MCF 10A (cell line): ENCODE measurements around the gene R3HDM4. TPM values are rescaled to one million over a fixed set of nuclear protein-coding genes. Genes with fewer than 3 reads are reported as not detected.

Source experiments
- BruUV-seq: library from RNA; stranded (reverse); fragments of 400-500 nt; replicated peaks from 2 replicates; lab custom pipeline; 2021; lab: Mats Ljungman, UMichigan
- CTCF ChIA-PET: fragments of 300-600 bp; sonication (Branson Sonifier 250); formaldehyde crosslinking; extraction: SDS; loops from one replicate; lab custom pipeline; 2021; ENCODE audit warnings: antibody characterized with exemption, inconsistent platforms; lab: Yijun Ruan, JAX
- POLR2A ChIA-PET: fragments of 300-600, 350-650 bp; sonication (Branson Sonifier 250); formaldehyde crosslinking; extraction: SDS; loops from one replicate; lab custom pipeline; 2020; ENCODE audit warnings: antibody characterized with exemption, inconsistent platforms; lab: Yijun Ruan, JAX
- DNase-seq: peaks from one replicate; pipeline ENCODE4 v3.0.0-alpha.2; 2018; ENCODE audit not compliant: unreplicated experiment
- H3K27ac Mint-ChIP-seq: one replicate; pipeline ENCODE4 v1.8.0; 2022; ENCODE audit warnings: mild to moderate bottlenecking, low read depth, mixed read lengths; ENCODE audit not compliant: unreplicated experiment
- H3K27me3 Mint-ChIP-seq: one replicate; pipeline ENCODE4 v1.8.0; 2022; ENCODE audit warnings: mixed read lengths; ENCODE audit not compliant: insufficient read depth, unreplicated experiment
- H3K36me3 Mint-ChIP-seq: one replicate; pipeline ENCODE4 v1.8.0; 2022; ENCODE audit warnings: mild to moderate bottlenecking, moderate library complexity, mixed read lengths; ENCODE audit not compliant: insufficient read depth, unreplicated experiment
- H3K4me1 Mint-ChIP-seq: one replicate; pipeline ENCODE4 v1.8.0; 2022; ENCODE audit warnings: mixed read lengths; ENCODE audit not compliant: insufficient read depth, unreplicated experiment
- H3K4me3 Mint-ChIP-seq: one replicate; pipeline ENCODE4 v1.8.0; 2022; ENCODE audit warnings: mild to moderate bottlenecking, moderate library complexity, mixed read lengths; ENCODE audit not compliant: unreplicated experiment
- H3K9me3 Mint-ChIP-seq: one replicate; pipeline ENCODE4 v1.8.0; 2022; ENCODE audit warnings: mixed read lengths; ENCODE audit not compliant: unreplicated experiment
- CTCF ChIP-seq: fragments of 200-600 bp; IDR thresholded peaks from one replicate; pipeline ENCODE4 v1.8.0; 2022; ENCODE audit warnings: antibody characterized with exemption, mild to moderate bottlenecking; ENCODE audit not compliant: unreplicated experiment
- intact Hi-C: fragments of 100-400 bp; cut with micrococcal nuclease; formaldehyde crosslinking; loops from 2 replicates; pipeline ENCODE4 v1.14.1; 2022
- total RNA-seq: library from RNA; stranded (reverse); gene quantifications from 2 replicates; pipeline ENCODE4 v1.2.3, GENCODE V29; 2022

The R3HDM4 gene
- total RNA-seq, 1 experiment from 2014 or later, result 73.6 TPM

GRCh38 chr19:919199-920050, 6.4 kb upstream of the R3HDM4 start:
- DNase-seq, result no peak
- no TSS peak for BruUV-seq
- no peak for TF ChIP-seq CTCF
- no peaks in the 10 kb centered on the region for H3K4me1 Mint-ChIP-seq
- H3K4me3 Mint-ChIP-seq, result no peak overlapping the region
- no peaks in the 10 kb centered on the region for H3K27me3 Mint-ChIP-seq
- CTCF ChIA-PET, result interaction anchor here (0.5 to 1.3 kb wide), 2 partner anchors 63 to 65 kb away, joined by 3 to 4 read pairs; no protein-coding TSS in a partner anchor
- H3K9me3 Mint-ChIP-seq, result no peaks in the 10 kb centered on the region
- H3K36me3 Mint-ChIP-seq, result no peaks in the 10 kb centered on the region
- no peak overlapping the region for H3K27ac Mint-ChIP-seq
- POLR2A ChIA-PET, result no interaction called here
- intact Hi-C loops, result no loop called here

GRCh38 chr19:918481-919198, 5.6 kb upstream of the R3HDM4 start:
- POLR2A ChIA-PET, result interaction anchor here (0.9 kb wide), 1 partner anchor 62 kb away, joined by 3 read pairs; no protein-coding TSS in a partner anchor
- H3K27ac Mint-ChIP-seq, result no peak overlapping the region
- intact Hi-C loops, result no loop called here
- H3K9me3 Mint-ChIP-seq, result no peaks in the 10 kb centered on the region
- BruUV-seq, result no TSS peak
- H3K27me3 Mint-ChIP-seq, result no peaks in the 10 kb centered on the region
- no peaks in the 10 kb centered on the region for H3K36me3 Mint-ChIP-seq
- no peak for DNase-seq
- CTCF ChIA-PET, result interaction anchor here (0.5 to 0.7 kb wide), 2 partner anchors 64 to 149 kb away, joined by 4 to 5 read pairs; no protein-coding TSS in a partner anchor
- H3K4me3 Mint-ChIP-seq, result no peak overlapping the region
- TF ChIP-seq CTCF, result no peak
- no peaks in the 10 kb centered on the region for H3K4me1 Mint-ChIP-seq

- CTCF ChIA-PET, result interaction anchor here (0.7 kb wide), 1 partner anchor 148 kb away, joined by 5 read pairs; no protein-coding TSS in a partner anchor
- BruUV-seq, result no TSS peak
- no peak overlapping the region for H3K27ac Mint-ChIP-seq
- intact Hi-C loops, result no loop called here
- DNase-seq, result no peak
- H3K9me3 Mint-ChIP-seq, result no peaks in the 10 kb centered on the region
- H3K36me3 Mint-ChIP-seq, result no peaks in the 10 kb centered on the region
- no peaks in the 10 kb centered on the region for H3K27me3 Mint-ChIP-seq
- TF ChIP-seq CTCF, result no peak
- POLR2A ChIA-PET, result interaction anchor here (0.9 kb wide), 1 partner anchor 63 kb away, joined by 3 read pairs; no protein-coding TSS in a partner anchor
- H3K4me3 Mint-ChIP-seq, result no peak overlapping the region
- H3K4me1 Mint-ChIP-seq, result no peaks in the 10 kb centered on the region
Measured at GRCh38 chr19:918152-918437, 5.1 kb upstream of the R3HDM4 start.
